Gastroesophageal sphincter (tissue), 4 donors: ENCODE measurements around the gene IRF3. TPM values are rescaled to one million over a fixed set of nuclear protein-coding genes. Genes with fewer than 3 reads are reported as not detected.

Experiments
- ATAC-seq: fragments of 150-250 bp; one replicate; pipeline ENCODE4 v1.9.1; 2016; ENCODE audit warnings: mild to moderate bottlenecking, moderate library complexity
- H3K27ac ChIP-seq, 4 donors: fragments of 200-600 bp; sonication (generic) in 3 of 4; 1 replicate in 3 of 4; 2 replicates in 1 of 4; pipeline ENCODE4 v1.5.1; 2016 to 2019
- H3K27me3 ChIP-seq: fragments of 200-600 bp; sonication (generic); one replicate; pipeline ENCODE4 v1.5.1; 2019
- H3K36me3 ChIP-seq, 2 donors: fragments of 200-600 bp; sonication (generic); one replicate each; pipeline ENCODE4 v1.5.1; 2019; ENCODE audit warnings: control low read depth in 1 of 2
- H3K4me1 ChIP-seq, 3 donors: fragments of 200-600 bp; sonication (generic); 1 replicate in 2 of 3; 2 replicates in 1 of 3; pipeline ENCODE4 v1.5.1; 2016 to 2019; ENCODE audit warnings: control low read depth in 2 of 3
- H3K4me3 ChIP-seq, 2 donors: fragments of 200-600 bp; sonication (generic); one replicate each; pipeline ENCODE4 v1.5.1; 2019; ENCODE audit warnings: mild to moderate bottlenecking in 1 of 2, moderate library complexity in 1 of 2
- H3K9me3 ChIP-seq, 3 donors: fragments of 200-600 bp; sonication (generic); one replicate each; pipeline ENCODE4 v1.5.1; 2017 to 2019; ENCODE audit warnings: control low read depth in 2 of 3
- EP300 ChIP-seq: sonication (generic); formaldehyde crosslinking; IDR thresholded peaks from one replicate; pipeline ENCODE4 v1.6.1; 2017; ENCODE audit warnings: antibody characterized with exemption, mild to moderate bottlenecking
- POLR2A ChIP-seq, 2 donors: fragments of 450-650 bp; IDR thresholded peaks; one replicate each; pipeline ENCODE4 v1.6.1; 2017; ENCODE audit warnings: antibody characterized with exemption in 2 of 2, mild to moderate bottlenecking in 2 of 2, moderate library complexity in 1 of 2
- POLR2AphosphoS5 ChIP-seq: sonication (generic); formaldehyde crosslinking; IDR thresholded peaks from one replicate; pipeline ENCODE4 v1.6.1; 2017; ENCODE audit warnings: antibody characterized with exemption
- WGBS, 2 donors: methylation state at CpG; one replicate each; pipeline ENCODE4 v1.1.5; 2018; ENCODE audit warnings: low coverage in 1 of 2; 5-methylcytosine and 5-hydroxymethylcytosine counted together
- total RNA-seq, 4 donors: library from RNA; depleted of rRNA; stranded (reverse); fragments of >200 nt; gene quantifications; one replicate each; pipeline ENCODE4 v1.1.0, GENCODE V29; 2016
- TF ChIP-seq, protein P1 (sequence below), 4 experiments: fragments of 200-600 bp in 2 of 4; fragments of 450-650 bp in 2 of 4; sonication (generic) in 1 of 4; IDR thresholded peaks; one replicate each; pipeline ENCODE4 v1.5.1; 2017 to 2019; ENCODE audit warnings: antibody characterized with exemption in 4 of 4, mild to moderate bottlenecking in 2 of 4, moderate library complexity in 2 of 4

Gene IRF3
- total RNA-seq, 4 donors from 2014 or later, result 29.2 to 68.6 (median 39.9) TPM

GRCh38 chr19:49705919-49706318, 40.3 kb upstream of the IRF3 start:
- Histone ChIP-seq H3K4me1 (no peaks in the 10 kb centered on the region), H3K36me3 (no peaks in the 10 kb centered on the region), H3K9me3 (no peaks in the 10 kb centered on the region), H3K27ac (no peak overlapping the region), H3K27me3 (peaks cover 6% of the 10 kb centered on the region), H3K4me3 (no peak overlapping the region)
- WGBS, 2 donors, result 91 to 100% methylated on average over 1 to 6 of the region's 16 CpGs
- TF ChIP-seq EP300 (no peak), POLR2AphosphoS5 (no peak), POLR2A (IDR thresholded peaks at IDR 0.05) (no peak)
- TF ChIP-seq, protein P1, sequence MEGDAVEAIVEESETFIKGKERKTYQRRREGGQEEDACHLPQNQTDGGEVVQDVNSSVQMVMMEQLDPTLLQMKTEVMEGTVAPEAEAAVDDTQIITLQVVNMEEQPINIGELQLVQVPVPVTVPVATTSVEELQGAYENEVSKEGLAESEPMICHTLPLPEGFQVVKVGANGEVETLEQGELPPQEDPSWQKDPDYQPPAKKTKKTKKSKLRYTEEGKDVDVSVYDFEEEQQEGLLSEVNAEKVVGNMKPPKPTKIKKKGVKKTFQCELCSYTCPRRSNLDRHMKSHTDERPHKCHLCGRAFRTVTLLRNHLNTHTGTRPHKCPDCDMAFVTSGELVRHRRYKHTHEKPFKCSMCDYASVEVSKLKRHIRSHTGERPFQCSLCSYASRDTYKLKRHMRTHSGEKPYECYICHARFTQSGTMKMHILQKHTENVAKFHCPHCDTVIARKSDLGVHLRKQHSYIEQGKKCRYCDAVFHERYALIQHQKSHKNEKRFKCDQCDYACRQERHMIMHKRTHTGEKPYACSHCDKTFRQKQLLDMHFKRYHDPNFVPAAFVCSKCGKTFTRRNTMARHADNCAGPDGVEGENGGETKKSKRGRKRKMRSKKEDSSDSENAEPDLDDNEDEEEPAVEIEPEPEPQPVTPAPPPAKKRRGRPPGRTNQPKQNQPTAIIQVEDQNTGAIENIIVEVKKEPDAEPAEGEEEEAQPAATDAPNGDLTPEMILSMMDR (IDR thresholded peaks at IDR 0.05), result no peak
- ATAC-seq, result no peak

DNA sequence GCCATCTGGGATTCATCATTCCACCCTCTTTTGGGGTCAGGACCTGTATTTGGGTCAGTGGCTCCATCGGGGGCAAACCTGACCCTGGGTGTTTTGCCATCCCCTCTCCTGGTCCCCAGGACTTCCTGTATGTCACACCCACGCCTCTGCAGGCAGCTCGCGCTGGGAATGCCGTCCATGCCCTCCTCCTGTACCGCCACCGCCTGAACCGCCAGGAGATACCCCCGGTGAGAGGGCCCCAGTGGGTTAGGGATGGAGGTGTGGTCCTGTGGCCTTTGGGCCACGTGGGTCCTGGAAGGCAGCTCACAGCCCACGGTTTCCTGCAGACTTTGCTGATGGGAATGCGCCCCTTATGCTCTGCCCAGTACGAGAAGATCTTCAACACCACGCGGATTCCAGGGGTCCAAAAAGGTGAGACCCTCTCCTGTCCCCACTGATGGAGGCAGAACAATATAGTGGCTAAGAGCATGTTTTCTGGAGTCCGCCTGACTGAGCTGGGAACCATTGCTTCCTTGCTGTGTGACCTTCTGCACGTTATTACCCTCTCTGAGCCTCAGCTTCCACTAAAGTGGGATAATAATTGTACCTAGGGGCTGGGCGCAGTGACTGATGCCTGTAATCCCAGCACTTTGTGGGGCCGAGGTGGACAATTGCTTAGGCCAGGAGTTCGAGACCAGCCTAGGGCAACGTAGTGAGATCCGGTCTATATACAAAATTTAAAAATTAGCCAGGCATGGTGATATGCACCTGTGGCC, 39.4 kb upstream of the IRF3 start:
- Histone ChIP-seq H3K36me3 (no peaks in the 10 kb centered on the region), H3K27ac (no peak overlapping the region), H3K9me3 (no peaks in the 10 kb centered on the region), H3K4me1 (no peaks in the 10 kb centered on the region), H3K27me3 (peaks cover 6% of the 10 kb centered on the region), H3K4me3 (no peak overlapping the region)
- ATAC-seq, result no peak
- TF ChIP-seq EP300, result no peak
- no peak for TF ChIP-seq POLR2AphosphoS5
- no peak for TF ChIP-seq POLR2A (IDR thresholded peaks at IDR 0.05)
- TF ChIP-seq, protein P1 (IDR thresholded peaks at IDR 0.05), result no peak
- 80 to 88% methylated on average over 4 to 10 of the region's 22 CpGs for WGBS, 2 donors

DNA sequence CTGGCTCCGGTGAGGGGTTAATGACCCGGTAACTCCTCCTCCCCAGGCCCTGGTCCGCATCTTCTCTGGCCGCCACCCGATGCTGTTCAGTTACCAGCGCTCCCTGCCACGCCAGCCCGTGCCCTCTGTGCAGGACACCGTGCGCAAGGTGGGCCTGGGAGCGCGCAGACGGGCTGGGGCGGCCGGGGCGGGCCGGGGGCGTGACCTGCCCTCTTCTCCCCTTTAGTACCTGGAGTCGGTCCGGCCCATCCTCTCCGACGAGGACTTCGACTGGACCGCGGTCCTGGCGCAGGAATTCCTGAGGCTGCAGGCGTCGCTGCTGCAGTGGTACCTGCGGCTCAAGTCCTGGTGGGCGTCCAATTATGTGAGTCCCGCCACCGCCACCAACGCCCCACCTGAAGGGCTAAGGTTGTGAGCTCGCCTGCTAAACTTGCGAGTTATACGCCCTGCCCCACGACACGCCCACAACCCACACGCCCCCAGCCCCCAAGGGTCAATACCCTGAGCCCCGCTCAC, 35.7 kb upstream of the IRF3 start:
- Histone ChIP-seq H3K27me3 (peaks cover 6% of the 10 kb centered on the region), H3K9me3 (no peaks in the 10 kb centered on the region), H3K27ac (no peak overlapping the region), H3K4me1 (no peaks in the 10 kb centered on the region), H3K4me3 (no peak overlapping the region), H3K36me3 (no peaks in the 10 kb centered on the region)
- ATAC-seq, result no peak
- 58 to 75% methylated on average over 5 to 16 of the region's 40 CpGs for WGBS, 2 donors
- TF ChIP-seq POLR2AphosphoS5, result no peak

DNA sequence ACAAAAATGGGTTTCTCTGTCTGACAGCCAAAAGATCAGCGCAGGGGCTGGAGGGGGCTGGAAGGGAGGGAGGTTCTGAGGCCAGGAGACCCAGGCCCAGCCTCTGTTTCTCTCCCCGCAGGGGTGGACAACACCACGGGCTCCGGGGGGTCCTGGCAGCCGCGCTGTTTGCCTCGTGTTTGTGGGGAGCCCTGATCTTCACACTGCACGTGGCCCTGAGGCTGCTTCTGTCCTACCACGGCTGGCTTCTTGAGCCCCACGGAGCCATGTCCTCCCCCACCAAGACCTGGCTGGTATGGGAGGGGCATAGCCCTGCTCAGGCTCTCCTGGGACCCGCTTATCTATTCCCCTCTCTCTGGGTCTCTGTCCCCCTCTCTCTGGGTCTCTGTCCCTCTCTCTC, 34.9 kb upstream of the IRF3 start:
- WGBS, 2 donors, result 57 to 82% methylated on average over 2 to 10 of the region's 11 CpGs
- Histone ChIP-seq H3K27me3 (peaks cover 6% of the 10 kb centered on the region), H3K4me3 (no peak overlapping the region), H3K4me1 (no peaks in the 10 kb centered on the region), H3K27ac (no peak overlapping the region), H3K9me3 (no peaks in the 10 kb centered on the region), H3K36me3 (no peaks in the 10 kb centered on the region)
- TF ChIP-seq, protein P1 (IDR thresholded peaks at IDR 0.05), result no peak
- TF ChIP-seq EP300, result no peak
- TF ChIP-seq POLR2AphosphoS5, result no peak
- TF ChIP-seq POLR2A (IDR thresholded peaks at IDR 0.05), result no peak
- ATAC-seq, result no peak

DNA sequence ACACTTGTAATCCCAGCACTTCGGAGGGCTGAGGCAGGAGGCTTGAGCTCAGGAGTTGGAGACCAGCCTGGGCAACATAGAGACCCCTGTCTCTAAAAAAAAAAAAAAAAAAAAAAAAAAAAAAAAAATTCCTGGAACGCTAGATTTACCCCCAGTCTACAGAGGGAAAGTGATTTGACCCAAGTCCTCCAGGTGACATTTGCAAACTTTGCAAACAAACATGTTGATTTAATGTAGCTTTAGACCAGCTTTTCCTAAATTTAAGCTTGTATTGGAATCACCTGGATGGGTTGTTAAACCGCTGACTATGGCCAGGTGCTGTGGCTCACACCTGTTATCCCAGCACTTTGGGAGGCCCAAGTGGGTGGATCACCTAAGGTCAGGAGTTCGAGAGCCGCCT, 33.7 kb upstream of the IRF3 start:
- Histone ChIP-seq H3K27me3 (peaks cover 6% of the 10 kb centered on the region), H3K4me3 (no peak overlapping the region), H3K9me3 (no peaks in the 10 kb centered on the region), H3K27ac (no peak overlapping the region), H3K36me3 (no peaks in the 10 kb centered on the region), H3K4me1 (no peaks in the 10 kb centered on the region)
- WGBS, 2 donors, result 85 to 90% methylated on average over 2 to 5 of the region's 5 CpGs
- TF ChIP-seq POLR2AphosphoS5 (no peak), POLR2A (IDR thresholded peaks at IDR 0.05) (no peak), EP300 (no peak)
- no peak for ATAC-seq

- H3K4me3 ChIP-seq, result no peak overlapping the region
- ATAC-seq, result no peak
- peaks cover 10% of the 10 kb centered on the region for H3K27me3 ChIP-seq
- WGBS, 2 donors, result 80 to 93% methylated on average over 3 of the region's 7 CpGs
- no peak for TF ChIP-seq EP300
- no peak for TF ChIP-seq POLR2A (IDR thresholded peaks at IDR 0.05)
- no peak for TF ChIP-seq POLR2AphosphoS5
- TF ChIP-seq, protein P1 (IDR thresholded peaks at IDR 0.05), result no peak
- peaks cover 0 to 3% (median 0%) of the 10 kb centered on the region in 3 donors for H3K4me1 ChIP-seq
- no peak overlapping the region for H3K27ac ChIP-seq
- no peaks in the 10 kb centered on the region for H3K36me3 ChIP-seq
- H3K9me3 ChIP-seq, result no peaks in the 10 kb centered on the region
Measured at GRCh38 chr19:49696865-49697264, 31.2 kb upstream of the IRF3 start.
